Left lobe of liver (tissue), 2 donors: ENCODE measurements around the gene GON4L. TPM values are rescaled to one million over a fixed set of nuclear protein-coding genes. Genes with fewer than 3 reads are reported as not detected.
"Not testable (repeated sequence)": the region's sequence is repeated elsewhere in the genome, so short reads cannot be mapped to it uniquely, and the experiment has no call there.

Experiments
- ATAC-seq: fragments of 200-7000 bp; cut with Tn5 transposase; one replicate; pipeline ENCODE4 v1.9.1; 2020; ENCODE audit warnings: mild to moderate bottlenecking, moderate library complexity
- DNase-seq: peaks from one replicate; pipeline ENCODE4 v3.0.0-alpha.2; 2020; ENCODE audit warnings: low spot score
- total RNA-seq: library from RNA; stranded (reverse); gene quantifications from one replicate; pipeline ENCODE4 v1.2.1, GENCODE V29; 2021
- donor health status: DM: no; HTN: no; CAD: no; lungs with moderate emphysema.
- donor health status: DM: no; HTN: yes; CAD: no.

Gene GON4L
- total RNA-seq, 1 donor from 2014 or later, result 19.9 TPM

DNA sequence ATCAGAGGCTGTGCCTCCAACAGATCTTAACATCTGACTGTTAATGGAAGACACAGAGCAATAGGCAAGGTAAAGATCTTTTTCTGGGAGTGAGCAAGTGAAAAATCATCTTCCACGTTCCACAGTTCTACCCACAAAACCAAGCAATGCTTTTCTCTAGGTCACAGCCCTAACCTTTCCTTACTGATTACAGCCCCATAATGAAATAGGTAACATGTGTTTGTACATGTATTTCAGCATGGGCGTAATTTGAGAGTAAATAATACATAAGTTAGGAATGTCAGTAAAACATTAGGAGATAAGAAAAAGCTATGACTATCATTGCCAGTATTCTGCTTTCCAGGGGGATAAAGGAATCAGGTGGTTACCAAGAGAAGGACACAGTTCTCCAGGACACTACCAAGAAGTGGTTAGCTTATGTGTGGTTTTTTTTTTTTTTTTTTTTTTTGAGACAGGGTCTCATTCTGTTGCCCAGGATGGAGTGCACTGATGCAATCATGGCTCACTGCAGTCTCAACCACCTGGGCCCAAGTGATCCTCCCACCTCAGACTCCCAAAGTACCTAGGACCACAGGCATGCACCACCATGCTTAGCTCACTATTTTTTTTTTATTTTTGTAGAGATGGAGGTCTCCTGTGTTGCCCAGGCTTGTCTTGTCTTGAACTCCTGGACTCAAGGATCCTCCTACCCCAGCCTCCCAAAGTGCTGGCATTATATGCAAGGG lies 96.1 kb downstream of the GON4L start:
- no peak for ATAC-seq

DNA sequence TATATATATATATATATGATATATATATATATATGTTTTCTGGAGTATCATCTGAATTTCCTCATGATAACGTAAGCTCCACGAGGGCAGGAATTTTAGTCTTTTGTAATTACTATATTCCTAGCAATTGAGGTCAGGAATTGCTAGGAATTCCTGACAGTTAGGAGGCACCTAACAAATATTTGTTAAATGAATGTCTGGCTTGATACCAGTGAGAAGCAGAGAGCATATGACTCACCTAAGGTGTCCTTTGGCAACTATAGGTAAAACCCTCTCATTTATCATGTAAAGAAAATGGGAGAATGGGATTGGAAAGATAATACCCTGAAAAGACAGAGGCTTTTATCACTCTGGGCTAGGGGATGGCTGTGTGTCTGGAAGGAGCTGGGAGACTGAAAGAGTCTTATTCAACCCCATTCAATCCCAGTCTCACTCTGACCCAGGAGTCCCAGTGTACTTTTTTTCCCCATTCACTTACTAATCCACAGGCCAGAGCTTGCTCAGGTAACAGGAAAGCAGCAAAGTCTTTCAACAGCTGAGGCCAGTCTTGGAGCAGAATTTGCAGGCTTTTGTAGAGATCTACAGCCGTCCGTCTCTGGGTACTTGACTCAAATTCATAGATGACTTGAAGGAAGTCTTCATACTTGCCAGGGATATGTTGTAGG lies 96.9 kb downstream of the GON4L start:
- ATAC-seq (no peak), DNase-seq (no peak)

More for the DNA sequence above, 96.1 kb downstream of the GON4L start:
- DNase-seq, result no peak

DNA sequence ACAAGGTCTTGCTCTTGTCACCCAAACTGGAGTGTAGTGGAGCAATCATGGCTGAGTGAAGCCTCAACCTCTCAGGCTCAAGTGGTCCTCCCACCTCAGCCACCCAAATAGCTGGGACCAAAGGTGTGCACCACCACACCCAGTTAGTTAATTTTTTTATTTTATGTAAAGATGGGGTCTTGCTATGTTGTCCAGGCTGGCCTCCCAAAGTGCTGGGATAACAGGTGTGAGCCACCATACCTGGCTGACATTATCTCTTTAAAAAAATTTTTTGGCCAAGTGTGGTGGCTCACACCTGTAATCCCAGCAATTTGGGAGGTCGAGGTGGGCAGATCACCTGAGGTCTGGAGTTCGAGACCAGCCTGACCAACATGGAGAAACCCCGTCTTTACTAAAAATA lies 98.0 kb downstream of the GON4L start:
- DNase-seq, ATAC-seq: not testable (repeated sequence)

GRCh38 chr1:155748141-155748540 lies 108.9 kb downstream of the GON4L start:
- not testable (repeated sequence) for ATAC-seq, DNase-seq

- not testable (repeated sequence) for DNase-seq, ATAC-seq
These were observed 109.4 kb downstream of the GON4L start for GRCh38 chr1:155747586-155747985.

DNA sequence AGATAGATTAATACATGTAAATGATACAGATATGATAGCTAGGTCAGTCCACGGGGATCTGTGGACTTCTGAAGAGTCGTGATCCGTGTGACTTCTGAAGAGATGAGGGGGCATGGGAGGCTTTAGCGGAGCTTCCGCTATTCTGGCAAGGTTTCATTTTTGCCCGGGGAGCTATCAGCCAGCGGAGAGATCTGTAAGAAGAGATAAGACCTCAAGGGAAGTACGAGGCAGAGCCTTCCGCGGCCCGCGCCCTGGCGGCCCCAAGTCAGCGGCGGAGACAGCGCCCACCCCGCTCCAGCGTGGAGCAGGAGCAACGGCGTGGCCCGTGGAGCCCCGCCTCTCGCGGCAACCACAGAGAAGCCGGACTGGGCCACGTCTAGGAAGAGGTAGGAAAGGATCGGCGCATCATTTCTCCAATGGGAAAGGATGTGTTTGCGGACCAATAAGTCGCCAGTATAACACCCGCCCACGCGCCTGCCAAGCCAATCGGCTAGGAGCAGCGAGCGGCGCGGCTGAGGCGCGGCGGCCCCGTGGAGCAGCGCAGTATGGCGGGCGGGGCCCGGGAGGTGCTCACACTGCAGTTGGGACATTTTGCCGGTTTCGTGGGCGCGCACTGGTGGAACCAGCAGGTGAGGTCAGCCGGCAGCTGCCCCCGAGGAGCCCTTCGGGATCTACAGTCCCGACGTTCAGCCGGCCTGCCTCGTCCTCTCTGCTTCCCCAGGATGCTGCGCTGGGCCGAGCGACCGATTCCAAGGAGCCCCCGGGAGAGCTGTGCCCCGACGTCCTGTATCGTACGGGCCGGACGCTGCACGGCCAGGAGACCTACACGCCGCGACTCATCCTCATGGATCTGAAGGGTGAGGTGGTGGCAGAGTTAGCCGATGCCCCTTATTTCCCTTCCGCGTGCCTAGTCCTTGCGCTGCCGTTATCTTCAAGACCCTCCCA lies 111.5 kb downstream of the GON4L start:
- ATAC-seq, result peak; percentile 94
- DNase-seq, result peak; percentile 92

GRCh38 chr1:155744711-155745283 lies 112.2 kb downstream of the GON4L start:
- DNase-seq, result no peak
- no peak for ATAC-seq

DNA sequence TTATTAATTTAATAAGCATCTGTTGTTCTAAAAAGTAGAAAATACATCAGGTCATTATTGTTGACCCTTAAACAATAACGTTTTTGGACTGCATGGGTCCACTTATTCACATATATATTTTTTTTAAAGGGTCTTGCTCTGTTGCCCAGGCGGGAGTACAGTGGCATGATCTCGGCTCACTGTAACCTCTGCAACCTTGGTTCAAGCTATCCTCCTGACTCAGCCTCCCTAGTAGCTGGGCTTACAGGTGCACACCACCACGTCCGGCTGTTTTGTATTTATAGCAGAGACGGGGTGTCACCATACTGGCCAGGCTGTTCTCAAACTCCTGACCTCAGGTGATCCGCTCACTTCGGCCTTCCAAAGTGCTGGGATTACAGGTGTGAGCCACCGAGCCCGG lies 115.1 kb downstream of the GON4L start:
- no peak for ATAC-seq
- DNase-seq, result no peak

- ATAC-seq, result no peak
- DNase-seq, result no peak
These were observed 116.0 kb downstream of the GON4L start for GRCh38 chr1:155740995-155741394.

GRCh38 chr1:155729031-155729898 lies 127.7 kb downstream of the GON4L start:
- ATAC-seq (peak; percentile 99), DNase-seq (peak; percentile 52)

DNA sequence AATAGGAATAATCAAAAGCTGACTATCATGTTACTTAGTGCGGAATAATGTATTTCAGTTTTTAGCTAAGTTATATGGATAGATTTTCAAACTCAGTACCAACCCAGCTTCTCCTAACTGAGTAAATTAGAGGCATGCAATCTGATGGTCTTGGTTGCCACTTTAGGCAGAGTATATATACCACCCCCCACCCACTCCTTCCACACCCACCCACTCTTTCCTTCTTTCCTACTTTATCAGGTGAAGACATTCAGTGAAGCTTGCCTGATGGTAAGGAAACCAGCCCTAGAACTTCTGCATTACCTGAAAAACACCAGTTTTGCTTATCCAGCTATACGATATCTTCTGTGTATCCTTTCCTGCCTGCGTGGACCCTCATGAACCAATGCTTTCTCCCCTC lies 131.9 kb downstream of the GON4L start:
- DNase-seq (no peak), ATAC-seq (no peak)

- DNase-seq (no peak), ATAC-seq (no peak)
These were observed 137.3 kb downstream of the GON4L start for GRCh38 chr1:155719703-155720102.

GRCh38 chr1:155718524-155719115 lies 138.4 kb downstream of the GON4L start:
- DNase-seq, ATAC-seq: not testable (repeated sequence)

DNA sequence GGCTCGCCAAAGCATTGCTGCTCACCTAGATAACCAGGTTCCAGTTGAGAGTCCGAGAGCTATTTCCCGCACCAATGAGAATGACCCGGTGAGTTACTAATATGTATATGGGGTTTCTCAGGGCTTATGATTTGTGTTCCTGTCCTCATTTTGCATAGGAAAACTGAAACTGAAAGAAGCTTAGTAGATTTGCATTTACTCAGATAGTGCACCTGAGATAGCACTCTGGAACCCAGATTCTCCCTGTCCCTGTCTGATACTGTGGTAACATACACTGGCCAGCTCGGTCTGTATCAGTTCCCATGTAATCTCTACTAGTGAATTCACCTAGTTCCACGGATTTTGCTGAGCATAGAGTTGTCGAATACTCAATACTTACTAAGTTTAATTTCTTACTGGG lies 140.0 kb downstream of the GON4L start:
- no peak for DNase-seq
- no peak for ATAC-seq

DNA sequence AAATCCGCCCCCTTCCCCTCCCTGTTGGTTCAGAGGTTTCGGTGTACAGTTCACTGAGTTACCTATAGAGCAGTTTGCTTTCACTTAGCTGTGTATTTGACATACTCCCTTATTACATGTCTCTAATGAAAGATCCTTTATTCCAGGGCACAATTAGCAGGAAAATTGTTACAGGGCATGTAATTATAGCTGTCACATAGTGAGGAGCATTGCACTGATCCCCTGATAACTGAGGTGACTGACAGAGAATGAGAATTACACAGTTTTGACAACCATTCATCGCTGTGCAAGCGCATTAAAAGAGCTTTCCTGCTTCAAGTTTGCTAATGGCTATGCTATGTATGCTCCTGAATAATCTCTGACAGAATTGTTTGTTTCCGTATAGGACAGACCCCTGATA lies 141.2 kb downstream of the GON4L start:
- DNase-seq (no peak), ATAC-seq (no peak)

DNA sequence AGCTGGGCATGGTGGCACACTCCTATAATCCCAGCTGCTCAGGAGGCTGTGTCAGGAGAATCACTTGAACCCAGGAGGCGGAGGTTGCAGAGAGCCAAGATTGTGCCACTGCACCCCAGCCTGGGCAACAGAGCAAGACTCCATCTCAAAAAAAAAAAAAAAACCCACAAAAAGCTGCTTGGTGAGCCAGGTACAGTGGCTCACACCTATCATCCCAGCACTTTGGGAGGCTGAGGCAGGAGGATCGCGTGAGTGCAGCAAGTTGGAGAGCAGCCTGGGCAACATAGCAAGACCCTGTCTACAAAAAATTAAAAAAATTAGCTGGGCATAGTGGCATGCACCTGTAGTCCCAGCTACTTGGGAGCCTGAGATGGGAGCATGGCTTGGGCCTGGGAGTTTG lies 142.0 kb downstream of the GON4L start:
- ATAC-seq, DNase-seq: not testable (repeated sequence)

DNA sequence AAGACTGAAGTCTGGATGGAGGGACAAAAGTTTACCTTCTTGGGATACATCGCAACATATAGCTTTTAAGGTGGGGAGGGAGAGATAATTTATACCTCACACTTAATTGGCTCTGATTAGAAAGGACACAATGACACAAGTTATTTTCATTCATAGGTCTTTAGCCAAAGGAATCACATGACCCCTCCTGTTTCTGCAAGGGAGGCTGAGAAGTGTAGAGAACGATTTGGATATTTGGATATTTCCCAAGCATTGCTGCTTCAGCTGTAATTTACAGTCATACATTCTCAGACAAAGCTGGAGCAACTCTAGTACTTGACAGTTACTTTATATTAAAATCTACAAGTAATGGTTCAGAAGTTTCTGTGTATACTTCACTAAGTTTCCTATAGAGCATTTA lies 143.9 kb downstream of the GON4L start:
- DNase-seq (no peak), ATAC-seq (no peak)

- peak; percentile 53 for ATAC-seq
- DNase-seq, result not testable (repeated sequence)
These were observed 144.4 kb downstream of the GON4L start for GRCh38 chr1:155712636-155713035.

- DNase-seq, ATAC-seq: not testable (repeated sequence)
These were observed 145.6 kb downstream of the GON4L start for GRCh38 chr1:155711457-155711856.
